Endodermal cell (in vitro differentiated cells): ENCODE data around the gene S1PR2. TPM values are rescaled to one million over a fixed set of nuclear protein-coding genes. Genes with fewer than 3 reads are reported as not detected.
"Not testable (repeated sequence)": the region's sequence is repeated elsewhere in the genome, so short reads cannot be mapped to it uniquely, and the experiment has no call there.

ENCODE experiments used
- DNase-seq: peaks from one replicate; pipeline ENCODE4 v3.0.0-alpha.2; 2017
- H3K27ac ChIP-seq: 2 replicates; pipeline ENCODE4 v1.5.1; 2013; ENCODE audit warnings: mild to moderate bottlenecking, low read depth, low read length, moderate library complexity
- H3K27me3 ChIP-seq: 2 replicates; pipeline ENCODE4 v1.6.1; 2013; ENCODE audit warnings: mild to moderate bottlenecking, low read length, moderate library complexity; ENCODE audit not compliant: insufficient read depth, control insufficient read depth, poor library complexity, severe bottlenecking
- H3K36me3 ChIP-seq: 2 replicates; pipeline ENCODE4 v1.7.0; 2013; ENCODE audit warnings: mild to moderate bottlenecking, low read length, moderate library complexity; ENCODE audit not compliant: control insufficient read depth, insufficient read depth
- H3K4me1 ChIP-seq: one replicate; pipeline ENCODE4 v1.7.0; 2013; ENCODE audit warnings: low read length; ENCODE audit not compliant: control insufficient read depth, insufficient read depth
- H3K4me3 ChIP-seq: 2 replicates; pipeline ENCODE4 v1.5.1; 2013; ENCODE audit warnings: mild to moderate bottlenecking, low read length, moderate library complexity
- H3K9ac ChIP-seq: 2 replicates; pipeline ENCODE4 v1.6.1; 2013; ENCODE audit warnings: mild to moderate bottlenecking, low read length, moderate library complexity; ENCODE audit not compliant: poor library complexity, severe bottlenecking; ENCODE audit errors: extremely low read depth
- H3K9me3 ChIP-seq: 2 replicates; pipeline ENCODE4 v1.6.1; 2013; ENCODE audit warnings: mild to moderate bottlenecking, low read length, moderate library complexity; ENCODE audit not compliant: control insufficient read depth
- H3K27ac Mint-ChIP-seq: 2 replicates; pipeline ENCODE4 v1.8.0; 2020; ENCODE audit warnings: mixed read lengths
- H3K27me3 Mint-ChIP-seq: 2 replicates; pipeline ENCODE4 v1.8.0; 2021; ENCODE audit warnings: mild to moderate bottlenecking, mixed read lengths; ENCODE audit not compliant: insufficient read depth
- H3K36me3 Mint-ChIP-seq: 2 replicates; pipeline ENCODE4 v1.8.0; 2020; ENCODE audit warnings: low read depth, mixed read lengths
- H3K4me1 Mint-ChIP-seq: 2 replicates; pipeline ENCODE4 v1.8.0; 2020; ENCODE audit warnings: mixed read lengths
- H3K4me3 Mint-ChIP-seq: 2 replicates; pipeline ENCODE4 v1.8.0; 2020; ENCODE audit warnings: mild to moderate bottlenecking, moderate library complexity, mixed read lengths
- H3K9me3 Mint-ChIP-seq: 2 replicates; pipeline ENCODE4 v1.8.0; 2020; ENCODE audit warnings: mild to moderate bottlenecking, mixed read lengths
- WGBS, 2 experiments: methylation state at CpG; one replicate each; pipeline versions ENCODE4 v1.1.5 to v1.1.7; 2013; ENCODE audit warnings: missing lambda C conversion rate in 2 of 2, mixed read lengths in 1 of 2; ENCODE audit not compliant: insufficient coverage in 1 of 2, insufficient read length in 1 of 2; 5-methylcytosine and 5-hydroxymethylcytosine counted together
- total RNA-seq, 2 donors: library from RNA; stranded (reverse); fragmentation: NEBNext Ultra II Directional in 1 of 2; extraction: Animal tissue kit (Norgen Biotek cat#: 25700) in 1 of 2; gene quantifications; 2 replicates in 1 of 2; 3 replicates in 1 of 2; pipeline ENCODE4 v1.2.1, GENCODE V29; 2021
- TF ChIP-seq, protein P1 (sequence below): fragments of 200-600 bp; sonication (generic); conservative IDR thresholded peaks from 2 replicates; pipeline ENCODE4 v1.5.0; 2021; ENCODE audit warnings: antibody characterized with exemption, mild to moderate bottlenecking

Gene S1PR2
- total RNA-seq, 2 donors from 2014 or later, result 11.0 to 16.4 TPM

GRCh38 chr19:10203686-10204085, 27.4 kb downstream of the S1PR2 start:
- Mint-ChIP-seq H3K27me3 (peaks cover 3% of the 10 kb centered on the region), H3K4me1 (no peaks in the 10 kb centered on the region), H3K36me3 (no peaks in the 10 kb centered on the region), H3K4me3 (no peak overlapping the region), H3K27ac (no peak overlapping the region), H3K9me3 (peaks cover 4% of the 10 kb centered on the region)
- no peaks in the 10 kb centered on the region for H3K4me1 ChIP-seq
- H3K36me3 ChIP-seq, result no peaks in the 10 kb centered on the region
- H3K27ac ChIP-seq, result no peak overlapping the region
- H3K27me3 ChIP-seq, result no peaks in the 10 kb centered on the region
- 91 to 94% methylated on average over 2 to 3 of the region's 3 CpGs for WGBS, 2 experiments
- no peaks in the 10 kb centered on the region for H3K9me3 ChIP-seq
- no peak overlapping the region for H3K4me3 ChIP-seq
- TF ChIP-seq, protein P1, sequence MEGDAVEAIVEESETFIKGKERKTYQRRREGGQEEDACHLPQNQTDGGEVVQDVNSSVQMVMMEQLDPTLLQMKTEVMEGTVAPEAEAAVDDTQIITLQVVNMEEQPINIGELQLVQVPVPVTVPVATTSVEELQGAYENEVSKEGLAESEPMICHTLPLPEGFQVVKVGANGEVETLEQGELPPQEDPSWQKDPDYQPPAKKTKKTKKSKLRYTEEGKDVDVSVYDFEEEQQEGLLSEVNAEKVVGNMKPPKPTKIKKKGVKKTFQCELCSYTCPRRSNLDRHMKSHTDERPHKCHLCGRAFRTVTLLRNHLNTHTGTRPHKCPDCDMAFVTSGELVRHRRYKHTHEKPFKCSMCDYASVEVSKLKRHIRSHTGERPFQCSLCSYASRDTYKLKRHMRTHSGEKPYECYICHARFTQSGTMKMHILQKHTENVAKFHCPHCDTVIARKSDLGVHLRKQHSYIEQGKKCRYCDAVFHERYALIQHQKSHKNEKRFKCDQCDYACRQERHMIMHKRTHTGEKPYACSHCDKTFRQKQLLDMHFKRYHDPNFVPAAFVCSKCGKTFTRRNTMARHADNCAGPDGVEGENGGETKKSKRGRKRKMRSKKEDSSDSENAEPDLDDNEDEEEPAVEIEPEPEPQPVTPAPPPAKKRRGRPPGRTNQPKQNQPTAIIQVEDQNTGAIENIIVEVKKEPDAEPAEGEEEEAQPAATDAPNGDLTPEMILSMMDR, result no peak
- no peak for DNase-seq
- no peak overlapping the region for H3K9ac ChIP-seq

- no peaks in the 10 kb centered on the region for H3K4me1 Mint-ChIP-seq
- no peaks in the 10 kb centered on the region for H3K36me3 Mint-ChIP-seq
- Histone ChIP-seq H3K9me3 (no peaks in the 10 kb centered on the region), H3K27me3 (no peaks in the 10 kb centered on the region), H3K4me3 (no peak overlapping the region), H3K36me3 (no peaks in the 10 kb centered on the region), H3K4me1 (no peaks in the 10 kb centered on the region), H3K9ac (no peak overlapping the region), H3K27ac (no peak overlapping the region)
- H3K27ac Mint-ChIP-seq, result no peak overlapping the region
- H3K9me3 Mint-ChIP-seq, result peaks cover 2% of the 10 kb centered on the region
- 91 to 100% methylated on average over 2 to 3 of the region's 3 CpGs for WGBS, 2 experiments
- TF ChIP-seq, protein P1, result no peak
- no peak for DNase-seq
- no peak overlapping the region for H3K4me3 Mint-ChIP-seq
- H3K27me3 Mint-ChIP-seq, result peaks cover 3% of the 10 kb centered on the region
Measured at GRCh38 chr19:10201176-10201575, 30.0 kb downstream of the S1PR2 start.

GRCh38 chr19:10200101-10200500, 31.0 kb downstream of the S1PR2 start:
- not testable (repeated sequence) for H3K9ac ChIP-seq, H3K27ac Mint-ChIP-seq, H3K9me3 Mint-ChIP-seq, H3K27me3 ChIP-seq, H3K4me3 ChIP-seq, DNase-seq, H3K36me3 Mint-ChIP-seq, H3K4me1 ChIP-seq, H3K9me3 ChIP-seq, H3K4me3 Mint-ChIP-seq, H3K27me3 Mint-ChIP-seq, H3K4me1 Mint-ChIP-seq, H3K27ac ChIP-seq, H3K36me3 ChIP-seq
- 88 to 95% methylated on average over 11 to 15 of the region's 15 CpGs for WGBS, 2 experiments

DNA sequence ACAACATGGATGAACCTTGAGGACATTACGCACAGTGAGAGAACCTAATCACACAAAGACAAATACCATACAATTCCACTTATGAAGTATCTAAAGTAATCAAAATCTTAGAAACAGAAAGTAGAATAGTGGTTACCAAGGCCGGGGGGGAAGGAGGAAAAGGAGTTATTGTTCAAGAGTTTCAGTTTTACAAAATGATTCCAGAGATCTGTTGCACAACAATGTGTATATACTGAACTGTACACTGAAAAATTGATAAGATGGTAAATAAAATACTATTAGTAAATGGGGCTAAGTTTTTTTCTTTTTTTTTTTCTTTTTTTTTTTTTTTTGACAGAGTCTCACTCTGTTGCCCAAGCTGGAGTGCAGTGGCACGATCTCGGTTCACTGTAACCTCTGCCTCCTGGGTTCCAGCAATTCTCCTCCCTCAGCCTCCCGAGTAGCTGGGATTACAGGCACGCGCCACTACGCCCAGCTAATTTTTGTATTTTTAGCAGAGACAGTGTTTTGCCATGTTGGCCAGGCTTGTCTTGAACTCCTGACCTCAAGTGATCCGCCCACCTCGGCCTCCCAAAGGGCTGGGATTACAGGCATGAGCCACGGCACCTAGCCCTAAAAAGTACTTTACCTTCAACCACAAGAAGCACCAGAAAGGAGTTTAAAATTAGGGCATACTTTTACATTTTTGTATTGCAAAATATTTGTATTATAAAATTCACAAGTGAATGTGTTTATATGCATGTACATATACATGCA, 32.1 kb downstream of the S1PR2 start:
- not testable (repeated sequence) for H3K4me3 ChIP-seq, H3K27me3 ChIP-seq, DNase-seq, H3K9me3 Mint-ChIP-seq, H3K9ac ChIP-seq, H3K27me3 Mint-ChIP-seq, H3K9me3 ChIP-seq, H3K36me3 Mint-ChIP-seq, H3K4me1 ChIP-seq, H3K27ac Mint-ChIP-seq, H3K36me3 ChIP-seq, H3K4me1 Mint-ChIP-seq, H3K27ac ChIP-seq, H3K4me3 Mint-ChIP-seq
- 90 to 93% methylated on average over 9 to 10 of the region's 11 CpGs for WGBS, 2 experiments
